Epithelial cell of esophagus (primary cell): Measurements from ENCODE around the gene PIP5KL1.

ENCODE experiments used
- DNase-seq: peaks from one replicate; pipeline ENCODE4 v3.0.0; 2010; ENCODE audit warnings: low read depth
- H3K4me3 ChIP-seq: 2 replicates; pipeline ENCODE4 v1.5.1; 2011; ENCODE audit warnings: mild to moderate bottlenecking, low read length, control low read depth
- TF ChIP-seq, protein P1 (sequence below): IDR thresholded peaks from 2 replicates; pipeline ENCODE4 v1.5.1; 2011; ENCODE audit warnings: low read depth, mild to moderate bottlenecking, low read length, control low read depth, inconsistent platforms; ENCODE audit not compliant: insufficient read depth; ENCODE audit errors: missing control alignments

The PIP5KL1 gene

DNA sequence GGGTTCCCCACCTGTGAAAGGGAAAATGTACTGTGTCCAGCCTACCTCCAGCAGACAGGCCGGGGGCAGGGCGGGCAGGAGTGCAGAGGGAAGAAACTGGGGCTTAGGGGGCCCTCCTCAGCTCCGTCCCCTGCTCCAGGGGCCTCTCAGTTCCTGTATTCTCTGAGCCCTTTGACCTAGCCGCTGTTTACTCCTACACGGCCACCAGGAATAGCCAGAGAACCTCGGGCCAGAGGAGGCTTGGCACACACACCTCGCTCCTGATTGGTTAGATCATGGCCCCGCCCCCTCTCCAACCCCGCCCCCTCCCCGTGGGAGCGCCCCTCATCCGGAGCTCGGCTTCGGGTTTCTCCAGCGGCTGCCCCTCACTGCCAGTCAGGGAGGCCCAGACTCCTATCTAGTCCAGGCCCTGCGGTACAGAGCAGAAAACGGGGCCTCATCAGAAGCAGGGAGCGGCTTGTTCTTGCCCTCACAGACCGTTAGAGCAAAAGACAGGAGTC, 33.3 kb downstream of the PIP5KL1 start:
- H3K4me3 ChIP-seq = no peak overlapping the region
- no peak for DNase-seq
- TF ChIP-seq, protein P1, sequence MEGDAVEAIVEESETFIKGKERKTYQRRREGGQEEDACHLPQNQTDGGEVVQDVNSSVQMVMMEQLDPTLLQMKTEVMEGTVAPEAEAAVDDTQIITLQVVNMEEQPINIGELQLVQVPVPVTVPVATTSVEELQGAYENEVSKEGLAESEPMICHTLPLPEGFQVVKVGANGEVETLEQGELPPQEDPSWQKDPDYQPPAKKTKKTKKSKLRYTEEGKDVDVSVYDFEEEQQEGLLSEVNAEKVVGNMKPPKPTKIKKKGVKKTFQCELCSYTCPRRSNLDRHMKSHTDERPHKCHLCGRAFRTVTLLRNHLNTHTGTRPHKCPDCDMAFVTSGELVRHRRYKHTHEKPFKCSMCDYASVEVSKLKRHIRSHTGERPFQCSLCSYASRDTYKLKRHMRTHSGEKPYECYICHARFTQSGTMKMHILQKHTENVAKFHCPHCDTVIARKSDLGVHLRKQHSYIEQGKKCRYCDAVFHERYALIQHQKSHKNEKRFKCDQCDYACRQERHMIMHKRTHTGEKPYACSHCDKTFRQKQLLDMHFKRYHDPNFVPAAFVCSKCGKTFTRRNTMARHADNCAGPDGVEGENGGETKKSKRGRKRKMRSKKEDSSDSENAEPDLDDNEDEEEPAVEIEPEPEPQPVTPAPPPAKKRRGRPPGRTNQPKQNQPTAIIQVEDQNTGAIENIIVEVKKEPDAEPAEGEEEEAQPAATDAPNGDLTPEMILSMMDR = no peak

DNA sequence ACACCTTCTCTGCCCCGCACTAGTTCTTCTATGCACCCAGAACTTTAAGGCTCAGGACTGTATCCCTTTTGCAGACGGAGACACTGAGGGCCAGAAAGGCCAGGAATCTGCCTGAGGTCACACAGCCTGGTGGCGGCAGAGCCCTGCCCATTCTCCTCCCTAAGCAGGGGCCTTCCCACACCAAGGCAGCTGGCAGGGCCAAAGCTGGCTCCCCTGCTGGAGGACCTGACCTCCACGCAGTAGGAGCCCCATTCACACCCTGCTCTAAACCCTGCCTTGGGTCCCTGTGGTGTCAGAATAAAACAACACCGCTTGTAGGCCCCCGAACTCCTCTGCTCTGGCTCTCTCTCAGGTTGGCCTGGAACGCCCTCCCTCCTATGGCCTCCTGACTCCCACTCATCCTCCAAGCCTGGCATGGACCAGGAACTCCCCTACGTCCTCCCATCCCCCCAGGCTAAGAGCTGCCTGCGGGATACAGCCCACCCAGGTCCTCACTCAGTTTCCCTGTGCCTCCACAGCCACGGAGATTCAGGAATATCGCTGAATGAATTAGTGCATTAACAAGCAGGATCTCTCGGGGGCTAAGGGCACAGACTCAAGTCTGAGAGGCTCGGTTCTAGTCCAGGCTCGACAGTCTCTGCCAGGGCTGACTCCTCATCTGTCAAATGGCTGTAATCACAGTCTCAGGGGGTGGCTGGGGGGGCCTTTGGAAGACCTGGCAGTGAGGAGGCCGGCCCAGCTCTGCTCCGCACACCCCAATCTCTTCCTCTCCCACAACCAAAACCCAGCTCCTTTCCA, 34.0 kb downstream of the PIP5KL1 start:
- no peak overlapping the region for H3K4me3 ChIP-seq
- TF ChIP-seq, protein P1 = no peak
- DNase-seq = no peak

DNA sequence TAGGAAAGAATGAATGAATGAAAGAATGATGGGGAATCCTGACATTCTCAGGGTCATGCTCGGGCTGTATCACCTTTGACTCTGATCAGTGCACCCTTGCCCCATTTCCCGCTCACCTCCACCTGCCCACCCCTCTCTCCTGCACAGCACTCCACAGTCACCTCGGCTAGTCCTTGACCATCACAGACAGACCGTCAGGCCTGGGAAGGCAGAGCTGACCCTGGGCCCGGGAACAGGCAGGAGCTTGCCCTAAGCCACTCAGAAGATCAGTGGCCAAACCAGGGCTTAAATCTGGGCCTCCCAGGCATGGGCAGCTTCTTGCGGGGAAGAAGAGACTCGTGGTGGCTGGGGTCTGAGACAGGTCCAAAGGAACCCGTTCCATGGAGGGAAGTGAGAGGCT, 34.8 kb downstream of the PIP5KL1 start:
- H3K4me3 ChIP-seq = no peak overlapping the region
- no peak for DNase-seq

DNA sequence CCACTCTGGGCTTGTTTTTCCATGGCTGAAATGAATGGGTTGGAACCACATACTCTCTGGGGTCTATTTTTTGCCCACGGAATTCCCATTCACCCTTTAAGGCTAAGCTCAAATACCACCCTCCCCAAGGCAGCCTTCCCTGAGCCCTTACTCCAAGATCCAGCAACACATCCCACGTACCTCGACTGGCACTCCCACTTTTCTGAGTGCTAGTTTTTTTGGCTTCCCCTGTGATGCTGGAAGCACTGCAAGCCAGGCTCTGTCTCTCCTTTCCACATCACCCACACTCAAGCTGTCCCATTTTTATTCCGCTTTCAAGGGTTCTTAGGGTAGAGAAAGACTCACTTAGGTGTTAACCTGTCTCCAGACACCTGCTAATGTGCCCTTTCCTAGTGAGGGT, 37.2 kb downstream of the PIP5KL1 start:
- no peak for DNase-seq
- TF ChIP-seq, protein P1 = no peak
- H3K4me3 ChIP-seq = no peak overlapping the region

More for the DNA sequence above, 34.8 kb downstream of the PIP5KL1 start:
- TF ChIP-seq, protein P1 = no peak

DNA sequence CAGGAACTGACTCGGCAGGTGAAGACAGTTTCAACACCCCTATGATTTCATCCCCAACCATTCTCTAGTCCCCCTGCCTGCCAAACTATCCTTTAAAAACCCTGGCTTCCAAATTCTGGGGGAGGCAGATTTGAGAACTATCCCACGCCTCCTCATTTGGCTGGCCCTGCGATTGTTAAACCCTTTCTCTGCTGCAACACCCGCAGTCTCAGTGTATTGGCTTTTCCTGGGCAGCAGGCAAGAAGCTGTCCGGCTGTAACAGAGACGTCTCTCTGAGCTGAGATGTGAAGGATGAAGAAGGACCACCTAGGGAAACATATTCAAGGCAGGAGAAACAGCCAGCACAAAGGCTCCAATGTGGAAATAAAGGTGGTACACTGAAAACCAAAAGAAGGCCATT, 37.7 kb downstream of the PIP5KL1 start:
- no peak overlapping the region for H3K4me3 ChIP-seq
- TF ChIP-seq, protein P1 = no peak

DNA sequence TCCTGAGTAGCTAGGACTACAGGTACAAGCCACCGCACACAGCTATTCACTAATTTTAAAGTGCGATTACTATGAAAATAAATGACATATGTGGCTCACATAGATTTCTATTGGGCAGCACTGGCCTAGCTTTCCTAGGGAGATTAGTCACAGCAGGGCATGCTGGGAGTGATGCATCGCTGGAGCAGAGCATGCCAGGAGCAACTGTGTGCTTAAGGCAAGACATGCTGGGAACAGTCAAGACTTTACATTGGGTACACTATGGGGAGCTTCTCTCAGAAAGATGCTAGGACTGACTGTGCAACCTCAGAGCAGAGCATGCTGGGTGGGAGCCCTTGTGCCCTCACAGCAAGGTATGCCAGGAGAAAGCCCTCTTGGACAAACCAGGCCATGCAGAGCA, 40.5 kb downstream of the PIP5KL1 start:
- H3K4me3 ChIP-seq = no peak overlapping the region
- TF ChIP-seq, protein P1 = no peak
- no peak for DNase-seq

More for the DNA sequence above, 37.7 kb downstream of the PIP5KL1 start:
- DNase-seq = no peak

DNA sequence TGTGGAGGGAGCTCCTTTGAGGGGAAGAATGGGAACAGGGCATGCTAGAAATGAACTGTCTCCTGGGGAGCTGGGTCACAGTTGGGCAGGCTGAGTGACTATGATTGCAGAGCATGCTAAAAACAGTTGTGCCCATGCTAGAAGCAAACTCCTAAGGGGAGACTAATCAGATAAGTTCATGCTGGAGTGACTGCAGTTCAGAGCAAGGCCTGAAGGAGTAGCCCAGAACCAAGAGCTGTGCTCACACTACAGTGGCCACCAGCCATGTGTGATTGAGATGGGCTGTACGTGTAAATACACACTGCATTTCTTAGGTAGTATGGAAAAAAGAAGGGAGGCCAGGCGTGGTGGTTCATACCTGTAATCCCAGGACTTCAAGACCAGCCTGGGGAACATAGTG, 42.8 kb downstream of the PIP5KL1 start:
- no peak for DNase-seq

More for the DNA sequence above, 42.8 kb downstream of the PIP5KL1 start:
- H3K4me3 ChIP-seq = no peak overlapping the region
- TF ChIP-seq, protein P1 = no peak
